Immature natural killer cell (primary cell): ENCODE measurements around the gene MAST3. TPM values are rescaled to one million over a fixed set of nuclear protein-coding genes. Genes with fewer than 3 reads are reported as not detected.
A peak's percentile ranks its signal among the peaks of the same experiment; 100 is the strongest.
"Not testable (repeated sequence)": the region's sequence is repeated elsewhere in the genome, so short reads cannot be mapped to it uniquely, and the experiment has no call there.

Source experiments
- DNase-seq, 3 donors: peaks; one replicate each; pipeline ENCODE4 v3.0.0; 2022; ENCODE audit warnings: mixed read lengths in 1 of 3
- H3K27ac Mint-ChIP-seq, 6 donors: one replicate each; pipeline ENCODE4 v1.8.0; 2020; ENCODE audit warnings: mixed read lengths in 6 of 6, mild to moderate bottlenecking in 5 of 6, inconsistent platforms in 4 of 6, moderate library complexity in 3 of 6
- H3K27me3 Mint-ChIP-seq, 3 donors: one replicate each; pipeline ENCODE4 v1.8.0; 2020 to 2021; ENCODE audit warnings: low read depth in 3 of 3, mild to moderate bottlenecking in 3 of 3, mixed read lengths in 3 of 3, moderate library complexity in 3 of 3, inconsistent platforms in 1 of 3
- H3K36me3 Mint-ChIP-seq, 3 donors: one replicate each; pipeline ENCODE4 v1.8.0; 2020; ENCODE audit warnings: mixed read lengths in 3 of 3, inconsistent platforms in 2 of 3, mild to moderate bottlenecking in 2 of 3
- H3K4me1 Mint-ChIP-seq, 2 donors: one replicate each; pipeline ENCODE4 v1.8.0; 2020; ENCODE audit warnings: inconsistent platforms in 2 of 2, mild to moderate bottlenecking in 2 of 2, mixed read lengths in 2 of 2, moderate library complexity in 1 of 2
- H3K4me3 Mint-ChIP-seq, 5 donors: one replicate each; pipeline ENCODE4 v1.8.0; 2020; ENCODE audit warnings: mild to moderate bottlenecking in 5 of 5, mixed read lengths in 5 of 5, inconsistent platforms in 3 of 5, moderate library complexity in 3 of 5
- H3K9me3 Mint-ChIP-seq, 6 donors: one replicate each; pipeline ENCODE4 v1.8.0; 2020; ENCODE audit warnings: mild to moderate bottlenecking in 6 of 6, mixed read lengths in 6 of 6, inconsistent platforms in 4 of 6, moderate library complexity in 3 of 6
- polyA plus RNA-seq, 3 donors: library from polyadenylated mRNA; unstranded; fragments of 300-500 nt; fragmentation: Illumina TruSeq; gene quantifications; one replicate each; pipeline ENCODE4 v1.2.3, GENCODE V29; 2021

Gene MAST3
- polyA plus RNA-seq, 3 donors from 2014 or later: 7.3 to 39.1 (median 12.6) TPM

DNA sequence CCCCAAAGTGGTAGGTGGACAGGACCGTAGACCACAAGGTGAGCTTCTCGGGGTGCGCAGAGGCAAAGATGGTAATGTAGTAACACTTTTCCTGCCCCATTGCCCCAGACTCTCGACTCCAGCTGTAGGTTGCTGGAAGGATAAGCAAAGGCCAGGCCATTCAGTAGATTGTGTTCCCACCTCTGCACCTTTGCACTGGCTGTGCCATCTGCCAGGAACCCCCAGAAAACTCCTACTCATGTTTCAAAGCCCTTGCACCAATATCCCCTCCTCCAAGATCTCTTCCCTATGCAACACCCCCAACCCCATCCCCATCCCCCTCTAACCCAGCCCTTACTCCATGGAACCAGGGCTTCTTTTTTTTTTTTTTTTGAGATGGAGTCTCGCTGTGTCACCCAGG, 29.2 kb upstream of the MAST3 start:
- H3K4me1 Mint-ChIP-seq: peaks cover 5 to 7% of the 10 kb centered on the region in 2 donors
- no peak overlapping the region for H3K4me3 Mint-ChIP-seq
- no peak for DNase-seq
- H3K27ac Mint-ChIP-seq: peak overlapping the region in 1 of 6 donors; percentile 49
- H3K9me3 Mint-ChIP-seq: no peaks in the 10 kb centered on the region
- peaks cover 0 to 2% (median 0%) of the 10 kb centered on the region in 3 donors for H3K27me3 Mint-ChIP-seq
- H3K36me3 Mint-ChIP-seq: peaks cover 10 to 25% (median 11%) of the 10 kb centered on the region in 3 donors

DNA sequence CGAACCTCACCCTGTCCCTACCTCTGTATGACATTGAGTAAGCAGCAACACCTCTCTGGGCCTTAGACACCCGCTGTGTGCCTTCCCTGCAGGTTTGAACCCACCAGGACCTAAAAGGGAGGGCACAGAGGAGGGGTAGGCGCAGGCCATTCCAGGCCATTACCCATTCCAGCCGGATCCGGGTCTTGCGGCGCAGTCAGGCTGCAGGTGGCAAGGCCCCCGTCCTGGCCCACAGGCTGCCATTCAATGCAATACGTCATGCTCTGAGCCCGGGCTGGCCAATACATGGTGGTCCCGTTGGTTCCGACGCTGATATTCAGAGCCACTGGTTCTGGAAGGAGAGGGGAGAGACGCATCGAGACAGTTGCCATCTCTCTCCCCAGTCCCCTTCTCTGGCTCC, 28.2 kb upstream of the MAST3 start:
- Mint-ChIP-seq H3K4me1 (peaks cover 10 to 11% of the 10 kb centered on the region in 2 donors), H3K36me3 (peaks cover 12 to 32% (median 14%) of the 10 kb centered on the region in 3 donors), H3K27ac (peak overlapping the region in 1 of 6 donors; percentile 29), H3K9me3 (no peaks in the 10 kb centered on the region), H3K4me3 (no peak overlapping the region), H3K27me3 (peaks cover 0 to 3% (median 0%) of the 10 kb centered on the region in 3 donors)
- DNase-seq: no peak

DNA sequence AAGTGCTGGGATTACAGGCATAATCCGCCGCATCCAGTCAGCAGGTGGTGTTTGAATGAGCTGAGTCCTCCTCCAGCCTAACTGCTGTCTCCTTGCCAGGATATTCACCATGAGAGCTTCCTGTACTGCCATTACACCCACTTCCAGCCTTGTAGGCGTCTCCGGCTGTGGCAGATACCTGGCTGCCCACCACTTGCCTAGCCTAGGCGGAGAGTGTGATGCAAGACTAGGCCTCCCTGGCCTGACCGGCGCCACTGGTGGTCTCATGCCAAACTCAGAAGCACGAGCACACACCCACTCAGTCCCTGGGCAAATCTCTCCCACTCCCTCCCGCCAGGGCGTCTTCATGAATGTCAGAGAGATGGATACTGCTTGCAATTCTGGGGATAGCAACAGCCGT, 27.4 kb upstream of the MAST3 start:
- Mint-ChIP-seq H3K9me3 (no peaks in the 10 kb centered on the region), H3K4me1 (peaks cover 9 to 10% of the 10 kb centered on the region in 2 donors), H3K27me3 (peaks cover 0 to 3% (median 0%) of the 10 kb centered on the region in 3 donors), H3K27ac (no peak overlapping the region), H3K36me3 (peaks cover 9 to 26% (median 9%) of the 10 kb centered on the region in 3 donors), H3K4me3 (no peak overlapping the region)
- DNase-seq: no peak

- Mint-ChIP-seq H3K36me3 (peaks cover 8 to 41% (median 14%) of the 10 kb centered on the region in 3 donors), H3K27ac (no peak overlapping the region), H3K4me3 (no peak overlapping the region), H3K9me3 (no peaks in the 10 kb centered on the region), H3K4me1 (peaks cover 9 to 10% of the 10 kb centered on the region in 2 donors), H3K27me3 (peaks cover 0 to 3% (median 2%) of the 10 kb centered on the region in 3 donors)
- DNase-seq: no peak
Measured at GRCh38 chr19:18072335-18072734, 25.2 kb upstream of the MAST3 start.

GRCh38 chr19:18073197-18073596, 24.4 kb upstream of the MAST3 start:
- H3K4me3 Mint-ChIP-seq: peak overlapping the region in 1 of 5 donors; percentile 14
- H3K4me1 Mint-ChIP-seq: peaks cover 9 to 10% of the 10 kb centered on the region in 2 donors
- H3K27me3 Mint-ChIP-seq: peaks cover 0 to 3% (median 1%) of the 10 kb centered on the region in 3 donors
- H3K27ac Mint-ChIP-seq: peak overlapping the region; percentile 19 to 80 (median 51)
- H3K9me3 Mint-ChIP-seq: no peaks in the 10 kb centered on the region
- H3K36me3 Mint-ChIP-seq: peaks cover 12 to 46% (median 18%) of the 10 kb centered on the region in 3 donors
- no peak for DNase-seq

- DNase-seq: no peak
- Mint-ChIP-seq H3K27me3 (peaks cover 0 to 3% (median 1%) of the 10 kb centered on the region in 3 donors), H3K9me3 (no peaks in the 10 kb centered on the region), H3K36me3 (peaks cover 16 to 46% (median 18%) of the 10 kb centered on the region in 3 donors), H3K4me1 (peaks cover 9 to 10% of the 10 kb centered on the region in 2 donors), H3K27ac (no peak overlapping the region), H3K4me3 (no peak overlapping the region)
Measured at GRCh38 chr19:18074192-18074591, 23.4 kb upstream of the MAST3 start.

- Mint-ChIP-seq H3K27ac (peak overlapping the region in 5 of 6 donors; percentile 9 to 73 (median 42)), H3K9me3 (no peaks in the 10 kb centered on the region)
Measured at GRCh38 chr19:18083929-18084684, 13.5 kb upstream of the MAST3 start.

DNA sequence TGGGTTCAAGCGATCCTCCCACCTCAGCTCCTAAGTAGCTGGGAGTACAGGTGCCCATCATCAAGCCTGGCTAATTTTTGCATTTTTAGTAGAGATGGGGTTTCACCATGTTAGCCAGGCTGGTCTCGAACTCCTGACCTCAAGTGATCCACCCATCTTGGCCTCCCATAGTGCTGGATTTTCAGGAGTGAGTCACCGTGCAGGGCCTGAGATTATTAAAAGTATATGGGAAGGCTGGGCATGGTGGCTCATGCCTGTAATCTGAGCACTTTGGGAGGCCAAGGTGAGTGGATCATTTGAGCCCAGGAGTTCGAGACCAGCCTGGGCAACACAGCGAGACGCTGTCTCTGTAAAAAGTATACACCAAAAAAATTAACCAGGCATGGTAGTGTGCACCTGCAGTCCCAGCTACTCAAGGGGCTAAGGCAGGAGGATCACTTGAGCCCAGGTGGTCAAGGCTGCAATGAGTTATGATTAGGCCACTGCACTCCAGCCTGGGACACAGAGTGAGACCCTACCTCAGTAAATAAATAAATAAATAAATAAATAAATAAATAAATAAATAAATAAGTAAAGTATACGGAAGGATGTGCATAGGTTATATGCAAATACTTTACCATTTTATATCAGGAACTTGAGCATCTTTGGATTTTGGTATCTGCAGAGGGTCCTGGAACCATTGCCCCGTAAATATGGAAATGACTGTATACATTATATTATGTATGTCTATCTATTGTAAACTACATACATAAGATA, 11.7 kb upstream of the MAST3 start:
- Mint-ChIP-seq H3K4me3 (peak overlapping the region; percentile 90 to 98 (median 98)), H3K27me3 (peaks cover 10 to 18% (median 13%) of the 10 kb centered on the region in 3 donors), H3K9me3 (no peaks in the 10 kb centered on the region), H3K4me1 (peaks cover 66 to 68% of the 10 kb centered on the region in 2 donors), H3K27ac (peak overlapping the region; percentile 94 to 99 (median 96)), H3K36me3 (peaks cover 16 to 17% (median 16%) of the 10 kb centered on the region in 3 donors)
- no peak for DNase-seq

More at GRCh38 chr19:18083929-18084684, 13.5 kb upstream of the MAST3 start:
- Mint-ChIP-seq H3K4me3 (peak overlapping the region; percentile 44 to 80 (median 57)), H3K4me1 (peaks cover 49 to 50% of the 10 kb centered on the region in 2 donors), H3K27me3 (peaks cover 10 to 14% (median 11%) of the 10 kb centered on the region in 3 donors), H3K36me3 (peaks cover 16 to 23% (median 20%) of the 10 kb centered on the region in 3 donors)
- no peak for DNase-seq

DNA sequence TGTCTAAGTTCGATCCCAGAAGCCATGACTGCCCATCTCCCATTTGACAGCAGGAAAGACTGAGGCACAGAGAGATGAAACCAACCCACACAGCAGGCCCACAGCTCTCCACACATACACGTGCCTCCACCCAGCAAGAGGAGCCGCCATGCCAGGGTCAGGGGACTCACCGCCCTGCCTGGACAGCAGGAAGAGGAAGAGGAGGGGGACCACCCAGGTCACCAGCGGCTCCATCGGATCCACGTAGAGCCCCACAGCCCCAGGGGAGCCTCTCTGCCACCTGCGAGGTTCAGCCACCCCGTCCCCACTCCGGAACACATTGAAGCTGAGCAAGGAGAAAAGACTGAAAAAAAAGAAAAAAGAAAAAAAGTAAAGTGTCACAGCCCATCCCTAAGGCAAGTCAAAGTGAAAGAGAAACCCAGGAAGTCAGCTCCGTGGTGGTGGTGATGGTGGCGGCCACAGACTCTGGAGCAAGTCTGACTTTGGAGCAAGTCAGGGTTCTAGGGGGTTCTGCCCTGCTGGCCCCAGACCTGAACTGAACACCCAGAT, 10.9 kb upstream of the MAST3 start, which contains the start of gene IL12RB1:
TSS of gene IL12RB1 (minus strand) at position 345 of the 549 bp plus-strand sequence. CDS start at position 234, 111 bp downstream.
- peak within 1 kb of the TSS; percentile 90 to 98 (median 98) for H3K4me3 Mint-ChIP-seq
- H3K4me1 Mint-ChIP-seq: peaks cover 74 to 76% of the 10 kb centered on the region in 2 donors
- no peaks in the 10 kb centered on the region for H3K9me3 Mint-ChIP-seq
- H3K36me3 Mint-ChIP-seq: peaks cover 16 to 17% (median 16%) of the 10 kb centered on the region in 3 donors
- peak; percentile 79 to 82 (median 79) for DNase-seq
- H3K27ac Mint-ChIP-seq: peak within 1 kb of the TSS; percentile 94 to 99 (median 96)
- H3K27me3 Mint-ChIP-seq: peaks cover 10 to 20% (median 13%) of the 10 kb centered on the region in 3 donors

GRCh38 chr19:18089096-18089541, 8.5 kb upstream of the MAST3 start:
- H3K9me3 Mint-ChIP-seq, H3K36me3 Mint-ChIP-seq: not testable (repeated sequence)
- Mint-ChIP-seq H3K4me3 (peak overlapping the region; percentile 73 to 81 (median 77)), H3K4me1 (peaks cover 66 to 71% of the 10 kb centered on the region in 2 donors), H3K27me3 (peaks cover 10 to 18% (median 13%) of the 10 kb centered on the region in 3 donors), H3K27ac (peak overlapping the region; percentile 94 to 99 (median 98))
- peak; percentile 83 to 88 (median 85) for DNase-seq

- peaks cover 10 to 18% (median 10%) of the 10 kb centered on the region in 3 donors for H3K27me3 Mint-ChIP-seq
- no peak for DNase-seq
- H3K9me3 Mint-ChIP-seq: no peaks in the 10 kb centered on the region
- no peaks in the 10 kb centered on the region for H3K36me3 Mint-ChIP-seq
- peak overlapping the region; percentile 94 to 99 (median 98) for H3K27ac Mint-ChIP-seq
- peak overlapping the region; percentile 68 to 81 (median 77) for H3K4me3 Mint-ChIP-seq
- H3K4me1 Mint-ChIP-seq: peaks cover 60 to 65% of the 10 kb centered on the region in 2 donors
Measured at GRCh38 chr19:18089726-18090125, 7.9 kb upstream of the MAST3 start.

DNA sequence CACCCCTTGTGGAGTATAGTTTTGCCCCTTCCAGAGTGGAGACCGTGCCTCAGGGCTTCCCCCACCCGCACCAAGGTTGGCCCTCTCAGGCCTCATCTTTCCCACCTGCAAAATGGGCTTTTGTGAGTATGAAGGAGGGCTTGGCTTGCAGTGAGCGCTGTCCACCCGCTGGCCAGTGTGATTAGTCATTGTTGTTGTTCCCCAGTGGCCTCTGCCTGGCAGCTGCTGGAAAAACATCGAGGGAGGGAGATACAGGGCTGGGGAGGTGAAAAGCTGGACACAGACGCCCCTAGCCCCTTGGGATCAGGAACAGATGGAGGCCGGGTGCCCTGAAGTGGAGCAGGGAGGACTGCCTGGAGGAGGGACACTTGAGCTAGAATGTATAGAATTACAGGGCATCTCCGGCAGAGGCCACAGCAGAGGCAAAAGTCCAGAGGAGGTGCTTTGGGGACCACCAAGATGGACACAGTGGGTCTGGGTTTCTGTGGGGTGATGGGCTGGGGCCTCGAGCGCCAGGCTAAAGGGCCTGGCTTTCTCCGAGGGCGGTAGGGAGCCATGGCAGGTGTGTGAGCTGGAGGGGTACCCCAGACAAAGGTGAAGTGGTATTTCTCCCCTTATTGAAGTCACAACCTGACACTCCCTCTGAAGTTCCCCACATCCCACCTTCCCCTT, 6.9 kb upstream of the MAST3 start:
- Mint-ChIP-seq H3K27ac (peak overlapping the region; percentile 94 to 99 (median 98)), H3K9me3 (no peaks in the 10 kb centered on the region), H3K36me3 (no peaks in the 10 kb centered on the region), H3K4me3 (peak overlapping the region; percentile 57 to 73 (median 68)), H3K27me3 (peaks cover 10 to 18% (median 10%) of the 10 kb centered on the region in 3 donors), H3K4me1 (peaks cover 51 to 57% of the 10 kb centered on the region in 2 donors)
- DNase-seq: no peak

DNA sequence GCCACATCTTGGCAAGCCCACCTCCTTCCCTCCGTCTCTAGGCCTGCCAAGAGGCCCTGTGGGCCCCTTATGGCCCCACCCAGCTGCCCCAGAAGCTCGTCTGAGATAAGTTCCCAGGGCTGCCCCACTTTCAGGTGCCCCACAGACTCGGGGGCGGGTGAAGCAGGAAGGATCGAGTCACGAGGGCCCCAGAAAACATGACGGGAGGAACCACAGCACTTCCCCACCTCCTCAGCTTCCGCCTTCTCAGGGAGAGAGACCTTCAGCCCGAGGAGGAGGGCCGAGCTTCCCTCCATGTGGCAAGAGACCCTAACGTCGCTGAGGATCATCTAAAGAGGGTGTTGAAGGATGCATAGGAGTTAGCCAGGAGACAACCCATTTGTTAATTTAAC, 6.4 kb upstream of the MAST3 start:
- Mint-ChIP-seq H3K9me3 (no peaks in the 10 kb centered on the region), H3K4me3 (peak overlapping the region; percentile 57 to 73 (median 68)), H3K27me3 (peaks cover 10 to 19% (median 12%) of the 10 kb centered on the region in 3 donors), H3K36me3 (no peaks in the 10 kb centered on the region), H3K27ac (peak overlapping the region; percentile 94 to 99 (median 98)), H3K4me1 (peaks cover 50 to 53% of the 10 kb centered on the region in 2 donors)
- peak; percentile 73 to 76 (median 76) for DNase-seq
